Endothelial cell of umbilical vein (primary cell): Measurements from ENCODE around the gene PFN3. TPM values are rescaled to one million over a fixed set of nuclear protein-coding genes. Genes with fewer than 3 reads are reported as not detected.

Source experiments
- BruUV-seq: library from RNA; stranded (reverse); fragments of 400-500 nt; replicated peaks from 2 replicates; lab custom pipeline; 2021; lab: Mats Ljungman, UMichigan
- CTCF ChIA-PET: fragments of 300-600, 350-600 bp; sonication (Branson Sonifier 250); formaldehyde crosslinking; loops from one replicate; lab custom pipeline; 2021; ENCODE audit warnings: antibody characterized with exemption, inconsistent platforms; lab: Charles Lee
- POLR2A ChIA-PET: fragments of 300-600, 350-600 bp; sonication (Branson Sonifier 250); formaldehyde crosslinking; loops from one replicate; lab custom pipeline; 2021; ENCODE audit warnings: antibody characterized with exemption, inconsistent platforms; lab: Charles Lee
- DNase-seq: peaks from one replicate; pipeline ENCODE4 v3.0.0-alpha.2; 2011; ENCODE audit warnings: low read depth, low spot score
- FAIRE-seq: peaks from 2 replicates; lab custom pipeline; 2011; peaks lifted over from hg19 to GRCh38; lab: Jason Lieb, UNC
- H2AFZ ChIP-seq: 2 replicates; pipeline ENCODE4 v1.6.0; 2012; ENCODE audit warnings: low read depth, low read length, control low read depth, inconsistent platforms
- H3K27ac ChIP-seq: 2 replicates; pipeline ENCODE4 v1.5.1; 2011; ENCODE audit warnings: low read depth, mild to moderate bottlenecking, control low read depth, low read length, moderate library complexity; ENCODE audit not compliant: insufficient read depth
- H3K27me3 ChIP-seq, 2 experiments: 2 replicates each; pipeline versions ENCODE4 v1.6.0 to v1.6.1; 2011; ENCODE audit warnings: low read length in 2 of 2, mixed read lengths in 1 of 2; ENCODE audit not compliant: control insufficient read depth in 2 of 2, insufficient read depth in 2 of 2
- H3K36me3 ChIP-seq, 2 experiments: 2 replicates in 1 of 2; 3 replicates in 1 of 2; pipeline ENCODE4 v1.5.1; 2011; ENCODE audit warnings: low read length in 2 of 2, mild to moderate bottlenecking in 1 of 2, moderate library complexity in 1 of 2; ENCODE audit not compliant: control insufficient read depth in 2 of 2, insufficient read depth in 2 of 2; ENCODE audit errors: extremely low read depth in 1 of 2
- H3K4me1 ChIP-seq: 3 replicates; pipeline ENCODE4 v1.5.1; 2011; ENCODE audit warnings: mild to moderate bottlenecking, low read length; ENCODE audit not compliant: control insufficient read depth, insufficient read depth; ENCODE audit errors: extremely low read depth
- H3K4me2 ChIP-seq: 2 replicates; pipeline ENCODE4 v1.6.1; 2011; ENCODE audit warnings: low read length, control low read depth, mixed read lengths; ENCODE audit not compliant: insufficient read depth
- H3K4me3 ChIP-seq, 3 experiments: fragments of 200-600 bp in 1 of 3; sonication (generic), shearing (Covaris generic) in 1 of 3; replicated peaks in 1 of 3; 2 replicates each; pipeline ENCODE4 v1.5.1; 2011 to 2016; ENCODE audit warnings: control low read depth in 3 of 3, low read length in 3 of 3, mild to moderate bottlenecking in 2 of 3, inconsistent platforms in 1 of 3, low read depth in 1 of 3, moderate library complexity in 1 of 3; ENCODE audit not compliant: insufficient read depth in 1 of 3
- H3K79me2 ChIP-seq: 2 replicates; pipeline ENCODE4 v1.6.0; 2012; ENCODE audit warnings: low read length, inconsistent platforms; ENCODE audit not compliant: control insufficient read depth, insufficient read depth
- H3K9ac ChIP-seq: replicated peaks from 2 replicates; pipeline ENCODE3; 2011; ENCODE audit warnings: low read length, control low read depth; ENCODE audit not compliant: insufficient read depth; ENCODE audit errors: extremely low read depth
- H3K9me1 ChIP-seq: replicated peaks from 3 replicates; pipeline ENCODE4 v1.6.0; 2011; ENCODE audit warnings: mild to moderate bottlenecking, low read length; ENCODE audit not compliant: control insufficient read depth, insufficient read depth; ENCODE audit errors: extremely low read depth
- H3K9me3 ChIP-seq: replicated peaks from 2 replicates; pipeline ENCODE4 v1.5.1; 2012; ENCODE audit warnings: low read length, inconsistent platforms; ENCODE audit not compliant: control insufficient read depth, insufficient read depth
- H4K20me1 ChIP-seq: replicated peaks from 2 replicates; pipeline ENCODE3; 2011; ENCODE audit warnings: mild to moderate bottlenecking, low read length; ENCODE audit not compliant: control insufficient read depth, insufficient read depth; ENCODE audit errors: extremely low read depth
- dilution Hi-C: fragments of 300-500 bp; cut with MboI; formaldehyde crosslinking; loops from one replicate; pipeline ENCODE4 v1.15.0; 2019; ENCODE audit warnings: low sequenced_read_pairs; ENCODE audit not compliant: extremely low pct_ligation_motif_present
- intact Hi-C: fragments of 100-400 bp; cut with micrococcal nuclease; formaldehyde crosslinking; loops from one replicate; pipeline ENCODE4 v1.10.0; 2022
- polyA plus RNA-seq, 4 experiments: library from polyadenylated mRNA; depleted of rRNA in 3 of 4; stranded (reverse) in 3 of 4; unstranded in 1 of 4; fragments of >200 nt; gene quantifications; 2 replicates each; pipeline versions ENCODE4 v1.2.1 to v1.2.3, GENCODE V29; 2011 to 2012; ENCODE audit warnings: missing spikeins in 1 of 4
- total RNA-seq: library from RNA; stranded (reverse); gene quantifications from 2 replicates; pipeline ENCODE4 v1.2.3, GENCODE V29; 2021
- TF ChIP-seq, protein P1 (sequence below): IDR thresholded peaks from 2 replicates; pipeline ENCODE4 v1.6.1; 2011; ENCODE audit not compliant: insufficient read depth, insufficient read length
- TF ChIP-seq, protein P2 (sequence below), 2 donors: IDR thresholded peaks; 1 replicate in 1 of 2; 2 replicates in 1 of 2; pipeline ENCODE4 v1.5.1; 2011; ENCODE audit warnings: low read length in 2 of 2, mild to moderate bottlenecking in 2 of 2, moderate library complexity in 2 of 2, control low read depth in 1 of 2, inconsistent platforms in 1 of 2, low read depth in 1 of 2; ENCODE audit not compliant: insufficient read depth in 1 of 2; ENCODE audit errors: extremely low read depth in 1 of 2

PFN3 gene
- total and polyA plus RNA-seq, 2 donors (not counting 3 experiments of a cell fraction or from before 2014, with no cell fraction given), result not detected

- Histone ChIP-seq H3K27ac (no peak overlapping the region), H3K79me2 (no peaks in the 10 kb centered on the region), H3K9me1 (no peaks in the 10 kb centered on the region), H3K4me1 (peaks cover 30% of the 10 kb centered on the region), H3K36me3 (no peaks in the 10 kb centered on the region), H3K9me3 (no peaks in the 10 kb centered on the region), H3K4me2 (no peak overlapping the region), H3K4me3 (no peak overlapping the region), H3K27me3 (no peaks in the 10 kb centered on the region), H3K9ac (no peak overlapping the region), H4K20me1 (no peaks in the 10 kb centered on the region), H2AFZ (no peak overlapping the region)
- FAIRE-seq (no peak), DNase-seq (no peak)
- intact Hi-C loops (loop anchor here (5.0 kb wide), 1 partner anchor 56 kb away; the partner anchor contains the start of gene MXD3), dilution Hi-C loops (no loop called here)
- ChIA-PET POLR2A (interaction anchor here (0.7 kb wide), 1 partner anchor 47 kb away, joined by 5 read pairs; no protein-coding TSS in a partner anchor), CTCF (interaction anchor here (0.6 to 5.8 kb wide), 12 partner anchors 10 to 297 kb away, joined by 3 to 64 read pairs (median 16); partner anchors contain the start of genes LMAN2 and RGS14)
- TF ChIP-seq, protein P1, sequence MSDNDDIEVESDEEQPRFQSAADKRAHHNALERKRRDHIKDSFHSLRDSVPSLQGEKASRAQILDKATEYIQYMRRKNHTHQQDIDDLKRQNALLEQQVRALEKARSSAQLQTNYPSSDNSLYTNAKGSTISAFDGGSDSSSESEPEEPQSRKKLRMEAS, result no peak
- TF ChIP-seq, protein P2, sequence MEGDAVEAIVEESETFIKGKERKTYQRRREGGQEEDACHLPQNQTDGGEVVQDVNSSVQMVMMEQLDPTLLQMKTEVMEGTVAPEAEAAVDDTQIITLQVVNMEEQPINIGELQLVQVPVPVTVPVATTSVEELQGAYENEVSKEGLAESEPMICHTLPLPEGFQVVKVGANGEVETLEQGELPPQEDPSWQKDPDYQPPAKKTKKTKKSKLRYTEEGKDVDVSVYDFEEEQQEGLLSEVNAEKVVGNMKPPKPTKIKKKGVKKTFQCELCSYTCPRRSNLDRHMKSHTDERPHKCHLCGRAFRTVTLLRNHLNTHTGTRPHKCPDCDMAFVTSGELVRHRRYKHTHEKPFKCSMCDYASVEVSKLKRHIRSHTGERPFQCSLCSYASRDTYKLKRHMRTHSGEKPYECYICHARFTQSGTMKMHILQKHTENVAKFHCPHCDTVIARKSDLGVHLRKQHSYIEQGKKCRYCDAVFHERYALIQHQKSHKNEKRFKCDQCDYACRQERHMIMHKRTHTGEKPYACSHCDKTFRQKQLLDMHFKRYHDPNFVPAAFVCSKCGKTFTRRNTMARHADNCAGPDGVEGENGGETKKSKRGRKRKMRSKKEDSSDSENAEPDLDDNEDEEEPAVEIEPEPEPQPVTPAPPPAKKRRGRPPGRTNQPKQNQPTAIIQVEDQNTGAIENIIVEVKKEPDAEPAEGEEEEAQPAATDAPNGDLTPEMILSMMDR (IDR thresholded peaks at IDR 0.05; ENCODE audit: extremely low read depth in 1 of 2, insufficient read depth in 1 of 2, low read depth in 1 of 2, low read length in 2 of 2), result no peak
- no TSS peak for BruUV-seq
Measured at GRCh38 chr5:177367981-177368868, 32.2 kb downstream of the PFN3 start.
